ENCODE data around the gene NENF.

NENF gene

DNA sequence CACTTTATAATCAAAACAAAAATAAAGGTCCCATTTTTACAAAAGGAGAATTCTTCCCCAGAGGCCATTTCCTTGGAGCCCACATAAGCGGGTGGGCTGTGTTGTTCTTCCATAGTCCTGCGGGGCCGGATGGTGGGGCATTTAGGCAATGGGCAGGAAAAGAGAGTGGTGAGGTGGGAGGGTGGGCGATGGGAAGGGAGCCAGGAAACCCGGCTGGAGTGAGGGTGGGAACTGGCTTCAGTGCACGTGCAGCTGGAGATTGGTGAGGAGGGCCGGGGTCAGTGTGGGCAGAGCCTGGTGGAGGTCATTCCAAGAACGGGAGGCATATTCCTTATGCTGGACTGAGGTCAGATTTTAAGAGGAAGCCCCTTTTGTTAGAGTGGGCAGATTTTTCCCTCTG, 13.6 kb downstream of the NENF start:
- no peak overlapping the region for H3K14ac ChIP-seq (ENCODE audit: low read length in 2 of 2)
- no peak overlapping the region for H3K9ac ChIP-seq (ENCODE audit: low read length)
- no peak overlapping the region for H3K18ac ChIP-seq (ENCODE audit: low read depth in 1 of 2, low read length in 2 of 2)
- H2BK15ac ChIP-seq (ENCODE audit: low read depth, poor library complexity, severe bottlenecking) = no peak overlapping the region
- no peak overlapping the region for H2BK5ac ChIP-seq (ENCODE audit: low read depth, low read length, poor library complexity, severe bottlenecking)
- H3K4ac ChIP-seq (ENCODE audit: low read depth in 1 of 2, low read length in 2 of 2) = no peak overlapping the region
- H4K91ac ChIP-seq (ENCODE audit: low read length) = no peak overlapping the region
- H2AFZ ChIP-seq (ENCODE audit: low read depth, low read length) = no peak overlapping the region
- H3K23ac ChIP-seq (ENCODE audit: low read length in 2 of 2) = no peak overlapping the region
- no peak for DNase-seq
- no peak overlapping the region for H2BK12ac ChIP-seq (ENCODE audit: low read length in 2 of 2)
- peaks cover 8 to 30% of the 10 kb centered on the region in 2 experiments for H3K36me3 ChIP-seq (ENCODE audit: control insufficient read depth in 1 of 2, insufficient read depth in 2 of 2, low read depth in 1 of 2, low read length in 2 of 2)
- no peak overlapping the region for H3K4me3 ChIP-seq (ENCODE audit: insufficient read depth in 1 of 2, low read depth in 1 of 2, low read length in 2 of 2)
- no peak overlapping the region for H3K4me2 ChIP-seq (ENCODE audit: low read length, poor library complexity, severe bottlenecking)
- over 99% methylated on average over 8 of the region's 8 CpGs for WGBS
- no peaks in the 10 kb centered on the region for H3K27me3 ChIP-seq (ENCODE audit: control insufficient read depth in 1 of 2, insufficient read depth in 1 of 2, low read length in 2 of 2)
- no peak overlapping the region for H4K8ac ChIP-seq (ENCODE audit: low read length)
- peaks cover 2% of the 10 kb centered on the region for H3K4me1 ChIP-seq (ENCODE audit: control insufficient read depth, insufficient read depth, low read depth, low read length)
- H2BK120ac ChIP-seq (ENCODE audit: low read depth, low read length) = no peak overlapping the region
- peaks cover 9% of the 10 kb centered on the region for H3K79me1 ChIP-seq (replicated peaks; ENCODE audit: low read length, poor library complexity, severe bottlenecking)
- H3K27ac ChIP-seq (ENCODE audit: low read length, poor library complexity, severe bottlenecking) = no peak overlapping the region
- no peak overlapping the region for H2AK5ac ChIP-seq (ENCODE audit: low read length, severe bottlenecking)
- no peaks in the 10 kb centered on the region for H3K9me3 ChIP-seq (ENCODE audit: control insufficient read depth, low read length)

GRCh38 chr1:212447478-212447877, 14.8 kb downstream of the NENF start:
- Histone ChIP-seq H2BK15ac (ENCODE audit: low read depth, poor library complexity, severe bottlenecking) (no peak overlapping the region), H2BK12ac (ENCODE audit: low read length in 2 of 2) (no peak overlapping the region), H3K9ac (ENCODE audit: low read length) (no peak overlapping the region), H3K4me2 (ENCODE audit: low read length, poor library complexity, severe bottlenecking) (no peak overlapping the region), H3K14ac (ENCODE audit: low read length in 2 of 2) (no peak overlapping the region), H3K4me3 (ENCODE audit: insufficient read depth in 1 of 2, low read depth in 1 of 2, low read length in 2 of 2) (no peak overlapping the region), H2BK120ac (ENCODE audit: low read depth, low read length) (no peak overlapping the region), H3K23ac (ENCODE audit: low read length in 2 of 2) (no peak overlapping the region), H2AFZ (ENCODE audit: low read depth, low read length) (no peak overlapping the region), H3K4me1 (ENCODE audit: control insufficient read depth, insufficient read depth, low read depth, low read length) (peaks cover 2% of the 10 kb centered on the region), H4K8ac (ENCODE audit: low read length) (no peak overlapping the region), H3K36me3 (ENCODE audit: control insufficient read depth in 1 of 2, insufficient read depth in 2 of 2, low read depth in 1 of 2, low read length in 2 of 2) (peaks cover 8 to 30% of the 10 kb centered on the region in 2 experiments), H2AK5ac (ENCODE audit: low read length, severe bottlenecking) (no peak overlapping the region), H3K9me3 (ENCODE audit: control insufficient read depth, low read length) (no peaks in the 10 kb centered on the region), H2BK5ac (ENCODE audit: low read depth, low read length, poor library complexity, severe bottlenecking) (no peak overlapping the region), H3K27me3 (ENCODE audit: control insufficient read depth in 1 of 2, insufficient read depth in 1 of 2, low read length in 2 of 2) (no peaks in the 10 kb centered on the region), H3K27ac (ENCODE audit: low read length, poor library complexity, severe bottlenecking) (no peak overlapping the region), H3K18ac (ENCODE audit: low read depth in 1 of 2, low read length in 2 of 2) (no peak overlapping the region), H4K91ac (ENCODE audit: low read length) (no peak overlapping the region), H3K4ac (ENCODE audit: low read depth in 1 of 2, low read length in 2 of 2) (no peak overlapping the region), H3K79me1 (replicated peaks; ENCODE audit: low read length, poor library complexity, severe bottlenecking) (peaks cover 3% of the 10 kb centered on the region)
- WGBS = 92% methylated on average over 2 of the region's 2 CpGs
- DNase-seq = no peak

- peaks cover 1% of the 10 kb centered on the region for H3K79me1 ChIP-seq (replicated peaks; ENCODE audit: low read length, poor library complexity, severe bottlenecking)
- H3K36me3 ChIP-seq (ENCODE audit: control insufficient read depth in 1 of 2, insufficient read depth in 2 of 2, low read depth in 1 of 2, low read length in 2 of 2) = peaks cover 8 to 16% of the 10 kb centered on the region in 2 experiments
- 87% methylated on average over 4 of the region's 4 CpGs for WGBS
These were observed 17.7 kb downstream of the NENF start for GRCh38 chr1:212450331-212450881.

GRCh38 chr1:212451416-212452322, 18.9 kb downstream of the NENF start:
- no peak overlapping the region for H2AFZ ChIP-seq (ENCODE audit: low read depth, low read length)
- no peak overlapping the region for H3K4me3 ChIP-seq (ENCODE audit: insufficient read depth in 1 of 2, low read depth in 1 of 2, low read length in 2 of 2)
- no peaks in the 10 kb centered on the region for H3K79me1 ChIP-seq (replicated peaks; ENCODE audit: low read length, poor library complexity, severe bottlenecking)
- H2BK15ac ChIP-seq (ENCODE audit: low read depth, poor library complexity, severe bottlenecking) = no peak overlapping the region
- no peak overlapping the region for H3K27ac ChIP-seq (ENCODE audit: low read length, poor library complexity, severe bottlenecking)
- DNase-seq = no peak
- no peak overlapping the region for H2BK5ac ChIP-seq (ENCODE audit: low read depth, low read length, poor library complexity, severe bottlenecking)
- no peak overlapping the region for H2BK120ac ChIP-seq (ENCODE audit: low read depth, low read length)
- peak overlapping the region; percentile 22 for H3K9ac ChIP-seq (ENCODE audit: low read length)
- no peak overlapping the region for H4K91ac ChIP-seq (ENCODE audit: low read length)
- H2BK12ac ChIP-seq (ENCODE audit: low read length in 2 of 2) = no peak overlapping the region
- no peaks in the 10 kb centered on the region for H3K27me3 ChIP-seq (ENCODE audit: control insufficient read depth in 1 of 2, insufficient read depth in 1 of 2, low read length in 2 of 2)
- H3K14ac ChIP-seq (ENCODE audit: low read length in 2 of 2) = no peak overlapping the region
- no peak overlapping the region for H3K4me2 ChIP-seq (ENCODE audit: low read length, poor library complexity, severe bottlenecking)
- H3K4ac ChIP-seq (ENCODE audit: low read depth in 1 of 2, low read length in 2 of 2) = no peak overlapping the region
- H4K8ac ChIP-seq (ENCODE audit: low read length) = no peak overlapping the region
- 73% methylated on average over 6 of the region's 6 CpGs for WGBS
- no peak overlapping the region for H3K23ac ChIP-seq (ENCODE audit: low read length in 2 of 2)
- H3K18ac ChIP-seq (ENCODE audit: low read depth in 1 of 2, low read length in 2 of 2) = no peak overlapping the region
- no peaks in the 10 kb centered on the region for H3K9me3 ChIP-seq (ENCODE audit: control insufficient read depth, low read length)
- no peak overlapping the region for H2AK5ac ChIP-seq (ENCODE audit: low read length, severe bottlenecking)
- H3K4me1 ChIP-seq (ENCODE audit: control insufficient read depth, insufficient read depth, low read depth, low read length) = peaks cover 2% of the 10 kb centered on the region
- H3K36me3 ChIP-seq (ENCODE audit: control insufficient read depth in 1 of 2, insufficient read depth in 2 of 2, low read depth in 1 of 2, low read length in 2 of 2) = peaks cover 0 to 4% of the 10 kb centered on the region in 2 experiments

More at GRCh38 chr1:212450331-212450881, 17.7 kb downstream of the NENF start:
- no peak overlapping the region for H3K14ac ChIP-seq (ENCODE audit: low read length in 2 of 2)
- H2BK5ac ChIP-seq (ENCODE audit: low read depth, low read length, poor library complexity, severe bottlenecking) = no peak overlapping the region
- H3K4me1 ChIP-seq (ENCODE audit: control insufficient read depth, insufficient read depth, low read depth, low read length) = peaks cover 2% of the 10 kb centered on the region
- H3K9me3 ChIP-seq (ENCODE audit: control insufficient read depth, low read length) = no peaks in the 10 kb centered on the region
- no peak overlapping the region for H2BK120ac ChIP-seq (ENCODE audit: low read depth, low read length)
- H3K4ac ChIP-seq (ENCODE audit: low read depth in 1 of 2, low read length in 2 of 2) = no peak overlapping the region
- no peak overlapping the region for H3K4me3 ChIP-seq (ENCODE audit: insufficient read depth in 1 of 2, low read depth in 1 of 2, low read length in 2 of 2)
- no peak overlapping the region for H4K8ac ChIP-seq (ENCODE audit: low read length)
- no peak overlapping the region for H2AK5ac ChIP-seq (ENCODE audit: low read length, severe bottlenecking)
- no peak overlapping the region for H3K9ac ChIP-seq (ENCODE audit: low read length)
- no peak overlapping the region for H2BK12ac ChIP-seq (ENCODE audit: low read length in 2 of 2)
- no peaks in the 10 kb centered on the region for H3K27me3 ChIP-seq (ENCODE audit: control insufficient read depth in 1 of 2, insufficient read depth in 1 of 2, low read length in 2 of 2)
- H3K27ac ChIP-seq (ENCODE audit: low read length, poor library complexity, severe bottlenecking) = no peak overlapping the region
- no peak overlapping the region for H3K4me2 ChIP-seq (ENCODE audit: low read length, poor library complexity, severe bottlenecking)
- H3K23ac ChIP-seq (ENCODE audit: low read length in 2 of 2) = no peak overlapping the region
- H3K18ac ChIP-seq (ENCODE audit: low read depth in 1 of 2, low read length in 2 of 2) = no peak overlapping the region
- H2AFZ ChIP-seq (ENCODE audit: low read depth, low read length) = no peak overlapping the region
- no peak overlapping the region for H4K91ac ChIP-seq (ENCODE audit: low read length)
- H2BK15ac ChIP-seq (ENCODE audit: low read depth, poor library complexity, severe bottlenecking) = no peak overlapping the region
- no peak for DNase-seq

Measured in mesenchymal stem cell (in vitro differentiated cells and primary cell).